ENCODE results near the gene RANBP1. TPM values are rescaled to one million over a fixed set of nuclear protein-coding genes. Genes with fewer than 3 reads are reported as not detected.

RANBP1 gene
- total and polyA plus RNA-seq, 2 of the 13 experiments (the other 11 are each of a cell fraction or from before 2014, with no cell fraction given) = 181 to 492 TPM

DNA sequence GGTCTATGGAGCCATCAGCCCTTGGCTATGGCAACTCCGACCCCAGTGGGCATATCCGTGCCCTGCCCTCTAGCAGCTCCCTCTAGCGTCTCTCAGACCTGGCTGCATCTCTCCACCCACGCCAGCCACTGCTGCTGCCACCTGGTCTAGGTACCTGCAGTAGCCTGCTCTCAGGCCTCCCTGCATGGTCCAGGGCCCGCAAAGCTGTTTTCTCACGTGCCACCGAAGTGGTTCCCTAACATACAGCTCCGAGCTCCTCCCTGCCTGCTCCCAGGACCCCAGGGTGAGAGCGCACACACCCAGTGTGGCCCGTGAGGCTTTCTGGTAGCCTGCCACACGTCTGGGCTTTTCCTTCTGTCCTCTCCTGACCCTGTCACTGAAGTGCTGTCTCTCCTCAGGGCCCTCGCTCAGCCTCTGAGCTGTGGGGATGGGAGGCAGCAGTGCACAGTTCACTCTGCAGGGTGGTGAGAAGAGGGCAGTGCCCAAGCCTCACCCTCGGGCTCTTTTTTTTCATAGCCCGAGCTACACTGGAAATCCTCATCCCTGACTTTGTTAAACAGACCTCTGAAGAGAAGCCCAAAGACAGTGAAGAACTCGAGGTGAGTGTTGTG lies 21.6 kb upstream of the RANBP1 start (continued):
- TF ChIP-seq AGO2 (optimal IDR thresholded peaks at IDR 0.05; ENCODE audit: low read depth, low read length) = peak; percentile 46

DNA sequence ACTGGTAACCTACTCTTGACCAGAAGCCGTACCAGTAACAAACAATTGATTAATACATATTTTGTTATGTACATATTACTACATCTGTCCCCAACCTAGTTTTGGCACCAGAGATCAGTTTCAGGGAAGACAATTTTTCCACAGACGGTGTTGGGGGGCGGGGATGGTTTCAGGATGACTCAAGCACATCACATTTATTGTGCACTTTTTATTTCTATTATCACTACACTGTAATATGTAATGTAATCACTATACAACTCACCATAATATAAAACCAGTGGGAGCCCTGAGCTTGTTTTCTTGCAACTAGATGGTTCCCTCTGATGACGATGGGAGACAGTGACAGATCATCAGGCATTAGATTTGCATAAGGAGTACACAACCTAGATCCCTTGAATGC lies 20.4 kb upstream of the RANBP1 start:
- no peak overlapping the region for H3K27ac ChIP-seq (ENCODE audit: extremely low read length, insufficient read depth, low read length)
- H3K9ac ChIP-seq (ENCODE audit: insufficient read depth, low read depth, low read length) = no peak overlapping the region
- no peaks in the 10 kb centered on the region for H4K20me1 ChIP-seq (ENCODE audit: insufficient read depth, low read length)
- 95% methylated on average over 4 of the region's 4 CpGs for WGBS (ENCODE audit: low lambda C conversion rate)
- intact Hi-C loops (cut with micrococcal nuclease; ENCODE audit: unreplicated experiment) (no loop called here), in situ Hi-C loops (cut with HindIII; ENCODE audit: extremely low pct_ligation_motif_present, low pct_unique_long_range_greater_than_20kb) (no loop called here)
- TF ChIP-seq ZNF607 (CRISPR knock-in tag; IDR thresholded peaks at IDR 0.05; ENCODE audit: borderline replicate concordance) (no peak), EED (CRISPR knock-in tag; IDR thresholded peaks at IDR 0.05) (no peak), GATA4 (IDR thresholded peaks at IDR 0.05; ENCODE audit: borderline replicate concordance, low read depth) (no peak), ZNF335 (CRISPR knock-in tag; IDR thresholded peaks at IDR 0.05) (no peak), ZNF670 (CRISPR knock-in tag; IDR thresholded peaks at IDR 0.05; ENCODE audit: borderline replicate concordance) (no peak), ZNF460 (CRISPR knock-in tag; IDR thresholded peaks at IDR 0.05; ENCODE audit: borderline replicate concordance) (no peak)
- TF ChIP-seq, protein P1, sequence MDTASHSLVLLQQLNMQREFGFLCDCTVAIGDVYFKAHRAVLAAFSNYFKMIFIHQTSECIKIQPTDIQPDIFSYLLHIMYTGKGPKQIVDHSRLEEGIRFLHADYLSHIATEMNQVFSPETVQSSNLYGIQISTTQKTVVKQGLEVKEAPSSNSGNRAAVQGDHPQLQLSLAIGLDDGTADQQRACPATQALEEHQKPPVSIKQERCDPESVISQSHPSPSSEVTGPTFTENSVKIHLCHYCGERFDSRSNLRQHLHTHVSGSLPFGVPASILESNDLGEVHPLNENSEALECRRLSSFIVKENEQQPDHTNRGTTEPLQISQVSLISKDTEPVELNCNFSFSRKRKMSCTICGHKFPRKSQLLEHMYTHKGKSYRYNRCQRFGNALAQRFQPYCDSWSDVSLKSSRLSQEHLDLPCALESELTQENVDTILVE (CRISPR knock-in tag; IDR thresholded peaks at IDR 0.05) = no peak
- no peak overlapping the region for H3K4me3 ChIP-seq (replicated peaks in 1 of 3; ENCODE audit: insufficient read depth in 1 of 3, low read depth in 2 of 3, low read length in 3 of 3)
- no peak overlapping the region for H3K4me2 ChIP-seq (ENCODE audit: low read depth, low read length)
- peaks cover 11% of the 10 kb centered on the region for H3K79me2 ChIP-seq (ENCODE audit: insufficient read depth, low read length)
- BruUV-seq (replicated peaks) = no TSS peak
- POLR2A ChIA-PET = no interaction called here
- no peak for ATAC-seq
- H2AFZ ChIP-seq (ENCODE audit: low read length) = no peak overlapping the region
- no peak for DNase-seq (ENCODE audit: low spot score)
- peaks cover 44 to 92% of the 10 kb centered on the region in 2 experiments for H3K36me3 ChIP-seq (replicated peaks in 1 of 2; ENCODE audit: control insufficient read depth in 1 of 2, insufficient read depth in 2 of 2, low read length in 2 of 2)
- no peaks in the 10 kb centered on the region for H3K9me3 ChIP-seq (ENCODE audit: low read length)
- H3K4me1 ChIP-seq (ENCODE audit: insufficient read depth, low read length) = no peaks in the 10 kb centered on the region
- no peaks in the 10 kb centered on the region for H3K27me3 ChIP-seq (ENCODE audit: control insufficient read depth in 1 of 2, insufficient read depth in 2 of 2, low read length in 2 of 2)
- CTCF ChIA-PET (ENCODE audit: low intra/inter-chr PET ratio, low total read pairs) = no interaction called here
- FAIRE-seq = no peak
